ENCODE measurements around the gene TXNDC2. TPM values are rescaled to one million over a fixed set of nuclear protein-coding genes. Genes with fewer than 3 reads are reported as not detected.

TXNDC2 gene
- total and polyA plus RNA-seq, 10 of the 15 experiments (the other 5 are each of a cell fraction or from before 2014, with no cell fraction given) = 0.04 to 0.07 (median 0.06) TPM; not detected in 7

DNA sequence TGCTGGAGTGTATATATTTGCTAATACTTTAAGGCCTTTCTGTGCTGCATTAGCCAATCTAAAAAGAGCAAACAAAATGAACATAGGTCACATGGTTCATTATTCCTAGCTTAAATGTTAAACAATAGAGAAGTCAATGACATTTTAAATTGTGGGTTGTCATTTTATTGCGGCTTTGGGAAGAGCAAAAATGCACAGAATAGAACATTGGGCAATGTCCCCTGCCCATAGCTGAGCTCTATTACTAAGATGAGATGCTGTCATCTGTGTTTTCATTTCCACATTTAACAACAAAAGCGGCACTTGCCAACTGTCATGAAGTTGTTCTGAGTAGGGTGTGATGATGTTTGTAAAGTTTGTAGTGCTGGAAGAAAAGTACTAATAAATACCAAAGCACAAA, 24.9 kb downstream of the TXNDC2 start:
- intact Hi-C loops (cut with micrococcal nuclease; ENCODE audit: unreplicated experiment) = no loop called here
- Histone ChIP-seq H3K4me1 (ENCODE audit: control insufficient read depth, insufficient read depth, low read length) (no peaks in the 10 kb centered on the region), H3K27me3 (replicated peaks in 1 of 2; ENCODE audit: control insufficient read depth in 2 of 2, insufficient read depth in 2 of 2, low read length in 1 of 2) (no peaks in the 10 kb centered on the region; a peak in 1 of 4 replicates), H3K27ac (ENCODE audit: control insufficient read depth, insufficient read depth) (no peak overlapping the region), H4K20me1 (ENCODE audit: control insufficient read depth, insufficient read depth) (no peaks in the 10 kb centered on the region), H3K79me2 (ENCODE audit: control insufficient read depth, insufficient read depth, low read length) (peaks cover 18% of the 10 kb centered on the region), H3K9ac (ENCODE audit: control insufficient read depth, insufficient read depth, low read length) (no peak overlapping the region), H3K4me2 (ENCODE audit: control insufficient read depth, insufficient read depth) (no peak overlapping the region), H3K9me3 (replicated peaks; ENCODE audit: control insufficient read depth, insufficient read depth, low read length) (no peaks in the 10 kb centered on the region; the same call in 2 of the 3 replicates), H2AFZ (ENCODE audit: control insufficient read depth, low read depth, low read length) (no peak overlapping the region), H3K36me3 (ENCODE audit: control insufficient read depth in 2 of 2, insufficient read depth in 2 of 2, low read length in 1 of 2) (no peaks in the 10 kb centered on the region), H3K4me3 (no peak overlapping the region)
- DNase-seq (ENCODE audit: low read depth, low spot score) (no peak), ATAC-seq (no peak), FAIRE-seq (no peak)
- in situ Hi-C loops (cut with MboI) = loop anchor here (25.0 kb wide), 2 partner anchors 298 to 1298 kb away; partner anchors contain the start of genes PPP4R1 and RAB12
- WGBS (ENCODE audit: insufficient coverage, insufficient replicate concordance, low lambda C conversion rate, missing lambda C conversion rate) = 95% methylated on average over 2 of the region's 2 CpGs
- BruUV-seq (replicated peaks) = no TSS peak
- POLR2A ChIA-PET = no interaction called here
- SMC1A ChIA-PET (ENCODE audit: uncharacterized antibody, unreplicated experiment) = no interaction called here
- RAD21 ChIA-PET (ENCODE audit: unreplicated experiment) = no interaction called here
- TF ChIP-seq BHLHE40 (IDR thresholded peaks at IDR 0.05; ENCODE audit: borderline replicate concordance in 1 of 2, low read depth in 2 of 2, low read length in 1 of 2) (no peak), LARP7 (IDR thresholded peaks at IDR 0.05) (no peak), ZZZ3 (IDR thresholded peaks at IDR 0.05; ENCODE audit: control insufficient read depth, insufficient read length, low read depth) (no peak), RAD51 (IDR thresholded peaks at IDR 0.05) (no peak), RBBP5 (conservative IDR thresholded peaks at IDR 0.05) (no peak), MXI1 (IDR thresholded peaks at IDR 0.05; ENCODE audit: low read depth, low read length) (no peak), CHD1 (IDR thresholded peaks at IDR 0.05; ENCODE audit: low read depth, low read length) (no peak), MTA2 (IDR thresholded peaks at IDR 0.05; ENCODE audit: low read depth) (no peak), SMARCA5 (IDR thresholded peaks at IDR 0.05) (no peak), RAD21 (IDR thresholded peaks at IDR 0.05; ENCODE audit: insufficient read depth, low read depth, low read length) (no peak), TCF3 (IDR thresholded peaks at IDR 0.05; ENCODE audit: borderline replicate concordance, insufficient read depth, low read depth, low read length) (no peak), EP300 (IDR thresholded peaks at IDR 0.05; ENCODE audit: borderline replicate concordance in 1 of 2, control insufficient read depth in 1 of 2, low read depth in 2 of 2, low read length in 2 of 2) (no peak), NFYB (IDR thresholded peaks at IDR 0.05; ENCODE audit: insufficient read depth, low read depth, low read length) (no peak), SMAD5 (IDR thresholded peaks at IDR 0.05; ENCODE audit: low read depth) (no peak), IRF3 (IDR thresholded peaks at IDR 0.05) (no peak), ZNF217 (IDR thresholded peaks at IDR 0.05) (no peak), GATAD2B (conservative IDR thresholded peaks at IDR 0.05; ENCODE audit: low read depth) (no peak), ZNF207 (IDR thresholded peaks at IDR 0.05; ENCODE audit: borderline replicate concordance) (no peak)
- TF ChIP-seq, protein P1, sequence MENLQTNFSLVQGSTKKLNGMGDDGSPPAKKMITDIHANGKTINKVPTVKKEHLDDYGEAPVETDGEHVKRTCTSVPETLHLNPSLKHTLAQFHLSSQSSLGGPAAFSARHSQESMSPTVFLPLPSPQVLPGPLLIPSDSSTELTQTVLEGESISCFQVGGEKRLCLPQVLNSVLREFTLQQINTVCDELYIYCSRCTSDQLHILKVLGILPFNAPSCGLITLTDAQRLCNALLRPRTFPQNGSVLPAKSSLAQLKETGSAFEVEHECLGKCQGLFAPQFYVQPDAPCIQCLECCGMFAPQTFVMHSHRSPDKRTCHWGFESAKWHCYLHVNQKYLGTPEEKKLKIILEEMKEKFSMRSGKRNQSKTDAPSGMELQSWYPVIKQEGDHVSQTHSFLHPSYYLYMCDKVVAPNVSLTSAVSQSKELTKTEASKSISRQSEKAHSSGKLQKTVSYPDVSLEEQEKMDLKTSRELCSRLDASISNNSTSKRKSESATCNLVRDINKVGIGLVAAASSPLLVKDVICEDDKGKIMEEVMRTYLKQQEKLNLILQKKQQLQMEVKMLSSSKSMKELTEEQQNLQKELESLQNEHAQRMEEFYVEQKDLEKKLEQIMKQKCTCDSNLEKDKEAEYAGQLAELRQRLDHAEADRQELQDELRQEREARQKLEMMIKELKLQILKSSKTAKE (IDR thresholded peaks at IDR 0.05; ENCODE audit: low read depth, poor library complexity, severe bottlenecking) = no peak
- CTCF ChIA-PET = no interaction called here
